Cortex of kidney (tissue), 1 donor: ENCODE results near the gene SLC25A10.
A peak's percentile ranks its signal among the peaks of the same experiment; 100 is the strongest.
"Not testable (repeated sequence)": the region's sequence is repeated elsewhere in the genome, so short reads cannot be mapped to it uniquely, and the experiment has no call there.

Source experiments
- DNase-seq: peaks from one replicate; lab custom pipeline; 2025; lab: John Stamatoyannopoulos, UW

The SLC25A10 gene

GRCh38 chr17:81711814-81712467 lies at the start of gene SLC25A10:
Gene SLC25A10 (plus strand): TSS chr17:81712284. CDS start chr17:81712427, 143 bp downstream.
- no peak for DNase-seq

- no peak for DNase-seq
These were observed 48.0 kb upstream of the SLC25A10 start for GRCh38 chr17:81664051-81664470.

GRCh38 chr17:81665205-81666091 lies 46.6 kb upstream of the SLC25A10 start:
- DNase-seq: no peak

GRCh38 chr17:81666092-81666341 lies 46.1 kb upstream of the SLC25A10 start:
- DNase-seq: no peak

GRCh38 chr17:81666342-81667191 lies 45.5 kb upstream of the SLC25A10 start, which contains the start of the genes CCDC137 and OXLD1:
Gene CCDC137 (plus strand): TSS chr17:81666737. CDS start chr17:81666767, 30 bp downstream.
Gene OXLD1 (minus strand): TSS chr17:81666605. CDS start chr17:81666577, 28 bp downstream.
- no peak for DNase-seq

- no peak for DNase-seq
These were observed 44.3 kb upstream of the SLC25A10 start for GRCh38 chr17:81667754-81668153.

- no peak for DNase-seq
These were observed 39.6 kb upstream of the SLC25A10 start for GRCh38 chr17:81672504-81672903.

GRCh38 chr17:81672954-81673353 lies 39.1 kb upstream of the SLC25A10 start:
- DNase-seq: no peak

- DNase-seq: no peak
These were observed 38.4 kb upstream of the SLC25A10 start for GRCh38 chr17:81673561-81674258.

- DNase-seq: not testable (repeated sequence)
These were observed 36.4 kb upstream of the SLC25A10 start for GRCh38 chr17:81675515-81676221.

GRCh38 chr17:81676906-81677305 lies 35.2 kb upstream of the SLC25A10 start:
- no peak for DNase-seq

- DNase-seq: no peak
These were observed 31.9 kb upstream of the SLC25A10 start for GRCh38 chr17:81680150-81680549.

GRCh38 chr17:81681672-81682071 lies 30.4 kb upstream of the SLC25A10 start:
- DNase-seq: no peak

GRCh38 chr17:81682565-81683207 lies 29.4 kb upstream of the SLC25A10 start:
- no peak for DNase-seq

- DNase-seq: no peak
These were observed 28.9 kb upstream of the SLC25A10 start for GRCh38 chr17:81683208-81683583.

GRCh38 chr17:81683584-81684441 lies 28.3 kb upstream of the SLC25A10 start, which contains the start of the genes ARL16 and HGS:
Gene ARL16 (minus strand): TSS chr17:81683797. CDS start chr17:81683753, 44 bp downstream.
Gene HGS (plus strand): TSS chr17:81684011. CDS start chr17:81684067, 56 bp downstream.
- DNase-seq: peak; percentile 84

- DNase-seq: no peak
These were observed 27.6 kb upstream of the SLC25A10 start for GRCh38 chr17:81684442-81684911.

- DNase-seq: no peak
These were observed 27.0 kb upstream of the SLC25A10 start for GRCh38 chr17:81685108-81685507.

- no peak for DNase-seq
These were observed 25.5 kb upstream of the SLC25A10 start for GRCh38 chr17:81686614-81687013.
